HG02870 (cell line): ENCODE data around the gene CNFN.

Source experiments
- ATAC-seq: cut with Tn5 transposase; IDR thresholded peaks from one replicate; pipeline ENCODE4 v1.9.1; 2021; ENCODE audit warnings: mild to moderate bottlenecking, moderate library complexity; ENCODE audit not compliant: unreplicated experiment

The CNFN gene

GRCh38 chr19:42410371-42410770 is 20.3 kb upstream of the CNFN start:
- no peak for ATAC-seq

DNA sequence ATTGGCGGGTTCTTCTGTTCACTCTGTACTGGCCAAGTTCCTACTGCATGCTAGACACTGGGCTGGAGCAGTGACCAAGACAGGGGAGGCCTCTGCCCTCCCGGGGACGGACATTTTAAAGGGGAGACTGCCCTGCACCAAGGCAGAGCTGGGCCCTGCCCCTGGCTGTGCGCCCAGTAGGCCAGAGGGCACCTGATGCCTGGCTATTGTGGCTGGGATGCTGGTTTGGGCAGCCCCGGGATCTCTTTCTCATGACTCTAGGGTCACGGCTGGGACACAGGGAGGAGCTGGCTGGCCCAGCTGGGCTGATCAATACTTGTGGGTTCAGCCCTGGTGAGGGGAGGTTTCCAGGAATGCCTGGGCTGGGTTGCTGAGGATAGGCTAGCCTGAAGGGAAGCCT is 19.4 kb upstream of the CNFN start:
- ATAC-seq: no peak

- no peak for ATAC-seq
Measured at GRCh38 chr19:42407816-42408175, 17.7 kb upstream of the CNFN start.

- no peak for ATAC-seq
Measured at GRCh38 chr19:42407085-42407815, 17.2 kb upstream of the CNFN start.

DNA sequence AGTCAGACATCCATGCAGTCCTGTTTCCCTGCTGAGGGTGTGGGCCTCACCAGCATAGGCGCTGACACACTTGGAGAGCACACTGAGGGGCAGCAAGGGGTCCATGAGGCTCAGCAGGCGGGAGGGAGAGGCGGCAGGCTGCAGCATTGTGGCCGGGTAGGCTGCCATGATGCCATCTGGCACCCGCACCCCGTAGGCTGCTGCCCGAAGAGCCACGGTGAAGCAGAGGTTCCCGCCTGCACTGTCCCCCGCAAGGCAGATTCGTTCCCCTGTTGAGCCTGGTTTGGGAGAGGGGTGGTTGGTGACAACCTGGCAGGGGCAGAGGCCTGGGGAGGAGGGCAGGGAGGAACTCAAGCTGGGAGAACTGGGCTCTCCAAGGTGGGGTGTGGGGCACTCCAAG is 16.0 kb upstream of the CNFN start:
- ATAC-seq: no peak

GRCh38 chr19:42403586-42403985 is 13.5 kb upstream of the CNFN start:
- no peak for ATAC-seq

GRCh38 chr19:42402376-42403116 is 12.4 kb upstream of the CNFN start:
- no peak for ATAC-seq

- ATAC-seq: no peak
Measured at GRCh38 chr19:42401365-42402303, 11.5 kb upstream of the CNFN start.

DNA sequence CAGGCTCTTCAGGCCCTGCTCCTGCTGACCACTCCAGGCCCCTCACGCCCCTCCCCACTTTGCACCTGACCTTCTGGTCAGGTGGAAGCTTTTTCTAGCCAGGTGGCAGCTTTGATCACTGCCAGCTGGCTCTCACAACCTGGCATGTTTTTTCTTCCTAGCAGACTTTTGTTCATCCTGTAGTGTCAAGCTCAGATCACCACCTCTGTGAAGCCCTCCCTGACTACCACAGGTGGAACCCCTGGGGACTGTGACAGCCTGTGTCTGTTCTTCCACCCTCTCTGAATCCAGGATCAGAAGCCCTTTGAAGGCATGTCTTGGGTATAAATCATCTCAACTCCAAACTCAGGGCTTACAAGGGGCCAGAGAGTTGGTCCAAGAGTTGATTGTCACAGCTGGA is 10.3 kb upstream of the CNFN start:
- ATAC-seq: no peak

- no peak for ATAC-seq
Measured at GRCh38 chr19:42397263-42398166, 7.4 kb upstream of the CNFN start.

- ATAC-seq: peak; percentile 93
Measured at GRCh38 chr19:42396381-42397262, 6.5 kb upstream of the CNFN start.

GRCh38 chr19:42394751-42395150 is 4.7 kb upstream of the CNFN start:
- ATAC-seq: no peak

DNA sequence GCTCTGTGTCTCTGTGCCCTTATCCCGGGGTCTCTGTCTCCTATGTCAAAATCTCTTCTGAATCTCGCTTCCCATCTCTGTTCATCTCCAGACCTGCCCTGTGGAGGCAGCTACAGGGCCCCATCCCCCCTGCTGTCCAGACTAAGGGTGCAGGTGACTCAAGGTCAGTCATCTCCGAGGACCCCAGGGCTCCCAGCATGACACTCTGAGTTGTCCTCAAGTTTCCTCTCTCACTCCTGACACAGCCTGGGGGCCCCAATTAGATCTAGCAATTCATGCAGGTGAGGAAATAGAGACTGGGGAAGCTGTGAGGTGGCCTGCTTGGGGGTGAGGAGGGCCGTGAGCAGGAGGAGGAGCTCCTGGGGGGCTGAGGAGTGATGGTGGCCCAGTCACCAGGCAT is 2.1 kb upstream of the CNFN start:
- no peak for ATAC-seq

DNA sequence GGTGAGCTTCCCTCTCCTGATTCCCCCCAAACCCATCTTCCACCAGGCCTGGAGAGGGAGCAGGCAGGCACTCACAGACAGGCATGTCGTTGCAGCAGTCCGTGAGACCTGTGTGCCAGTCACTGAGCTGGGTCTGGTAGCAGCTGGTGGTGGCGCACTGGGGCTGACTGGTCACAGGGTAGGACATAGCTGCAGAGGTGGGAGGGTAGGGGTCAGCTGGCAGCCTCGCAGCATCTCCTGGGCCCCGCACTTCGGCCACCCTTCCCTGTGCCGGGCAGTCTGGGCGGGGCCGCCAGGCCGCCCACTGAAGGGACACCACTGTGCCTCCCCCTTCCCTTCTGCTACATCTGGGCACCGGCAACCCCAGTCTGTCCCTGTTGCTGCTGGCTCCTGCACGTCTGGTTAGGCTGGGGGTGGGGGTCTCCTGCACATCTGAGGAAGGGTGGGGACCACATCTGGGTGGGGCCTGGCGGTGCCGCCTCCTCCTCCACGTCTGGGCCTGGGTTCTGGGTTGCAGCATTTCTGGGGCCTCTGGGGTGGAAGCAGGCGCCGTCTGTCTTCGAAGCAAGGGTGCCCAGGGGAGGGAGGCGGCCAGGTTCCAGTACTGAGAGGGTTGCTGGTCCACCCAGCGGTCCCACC is 1.1 kb downstream of the CNFN start:
- no peak for ATAC-seq

DNA sequence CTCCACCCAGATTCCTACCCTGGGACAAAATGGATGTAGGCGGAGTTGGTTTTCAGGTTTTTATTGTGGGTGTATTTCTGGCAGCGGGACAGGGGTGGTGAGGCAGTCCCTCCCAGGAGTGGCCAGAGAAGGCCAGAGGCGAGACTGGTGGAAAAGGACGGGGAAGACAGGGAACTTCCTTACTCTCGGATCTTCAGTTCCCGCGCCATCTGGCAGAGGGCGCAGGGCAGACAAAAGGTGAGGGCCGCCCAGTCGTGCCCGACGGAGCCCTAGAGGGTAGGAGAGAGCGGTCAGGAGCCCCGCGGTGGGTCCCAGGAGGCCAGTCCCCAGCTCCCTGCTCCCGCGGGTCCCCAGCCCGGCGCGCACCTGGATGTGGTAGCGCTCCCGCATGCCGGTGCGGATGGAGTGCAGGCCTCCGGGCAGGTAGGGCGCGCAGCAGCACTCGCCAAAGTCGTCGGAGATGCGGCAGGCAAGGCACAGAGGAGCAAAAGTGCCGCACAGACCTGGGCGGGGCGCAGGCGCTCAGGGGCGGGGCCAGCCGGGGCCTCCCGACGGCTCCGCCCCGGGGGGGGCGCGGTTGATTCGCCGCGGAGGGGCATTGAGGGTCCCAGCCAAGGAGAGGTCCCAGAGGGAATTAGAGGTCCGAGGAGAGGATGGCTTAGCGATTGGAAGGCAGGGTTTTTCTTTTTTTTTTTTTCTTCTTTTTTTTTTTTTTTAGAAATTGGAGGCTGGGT is 3.0 kb downstream of the CNFN start:
- ATAC-seq: no peak

GRCh38 chr19:42380155-42380554 is 9.9 kb downstream of the CNFN start:
- no peak for ATAC-seq

- ATAC-seq: no peak
Measured at GRCh38 chr19:42378225-42379215, 11.6 kb downstream of the CNFN start.
